HCT116 (cell line): ENCODE results near the gene SMAD2.

Source experiments
- EZH2 ChIP-seq: fragments of 200-600 bp; sonication (generic); IDR thresholded peaks from 2 replicates; pipeline ENCODE4 v1.6.1; 2017; ENCODE audit warnings: antibody characterized with exemption, mixed run types
- POLR2A ChIP-seq: IDR thresholded peaks from 2 replicates; pipeline ENCODE4 v1.7.0; 2011; ENCODE audit warnings: borderline replicate concordance; ENCODE audit not compliant: insufficient read depth, insufficient read length; ENCODE audit errors: extremely low read depth
- POLR2AphosphoS5 ChIP-seq: IDR thresholded peaks from 2 replicates; pipeline ENCODE4 v1.6.1; 2011; ENCODE audit warnings: mild to moderate bottlenecking, low read depth, low read length, moderate library complexity
- SRF ChIP-seq: IDR thresholded peaks from 2 replicates; pipeline ENCODE4 v1.6.1; 2012; ENCODE audit warnings: low read depth

GRCh38 chr18:47800756-47801155, 129.7 kb downstream of the SMAD2 start:
- TF ChIP-seq SRF (no peak), POLR2AphosphoS5 (no peak), EZH2 (no peak), POLR2A (no peak)
